ENCODE data around the gene PNKP.

PNKP gene

DNA sequence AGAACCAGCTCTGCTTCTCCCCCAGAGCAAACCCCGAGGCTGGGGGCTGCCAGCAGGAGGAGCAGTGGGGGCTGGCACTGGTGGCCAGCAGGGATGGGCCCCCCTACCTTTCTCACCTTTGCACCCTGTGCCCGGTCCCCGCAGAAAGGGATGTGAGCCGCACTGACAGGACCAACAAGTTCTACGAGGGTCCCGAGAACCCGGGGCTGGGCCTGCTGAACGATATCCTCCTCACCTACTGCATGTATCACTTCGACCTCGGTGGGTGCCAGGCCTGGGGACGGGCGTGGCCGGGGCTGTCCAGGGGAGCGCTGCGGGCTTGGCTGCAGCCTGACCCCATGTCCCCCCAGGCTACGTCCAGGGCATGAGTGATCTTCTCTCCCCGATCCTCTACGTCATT is 16.7 kb upstream of the PNKP start:
- DNase-seq (ENCODE audit: low read depth): no peak
- TF ChIP-seq, protein P1, sequence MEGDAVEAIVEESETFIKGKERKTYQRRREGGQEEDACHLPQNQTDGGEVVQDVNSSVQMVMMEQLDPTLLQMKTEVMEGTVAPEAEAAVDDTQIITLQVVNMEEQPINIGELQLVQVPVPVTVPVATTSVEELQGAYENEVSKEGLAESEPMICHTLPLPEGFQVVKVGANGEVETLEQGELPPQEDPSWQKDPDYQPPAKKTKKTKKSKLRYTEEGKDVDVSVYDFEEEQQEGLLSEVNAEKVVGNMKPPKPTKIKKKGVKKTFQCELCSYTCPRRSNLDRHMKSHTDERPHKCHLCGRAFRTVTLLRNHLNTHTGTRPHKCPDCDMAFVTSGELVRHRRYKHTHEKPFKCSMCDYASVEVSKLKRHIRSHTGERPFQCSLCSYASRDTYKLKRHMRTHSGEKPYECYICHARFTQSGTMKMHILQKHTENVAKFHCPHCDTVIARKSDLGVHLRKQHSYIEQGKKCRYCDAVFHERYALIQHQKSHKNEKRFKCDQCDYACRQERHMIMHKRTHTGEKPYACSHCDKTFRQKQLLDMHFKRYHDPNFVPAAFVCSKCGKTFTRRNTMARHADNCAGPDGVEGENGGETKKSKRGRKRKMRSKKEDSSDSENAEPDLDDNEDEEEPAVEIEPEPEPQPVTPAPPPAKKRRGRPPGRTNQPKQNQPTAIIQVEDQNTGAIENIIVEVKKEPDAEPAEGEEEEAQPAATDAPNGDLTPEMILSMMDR (conservative IDR thresholded peaks at IDR 0.05; ENCODE audit: control insufficient read depth, insufficient read depth, low read depth, low read length): no peak
- no peak overlapping the region for H3K4me3 ChIP-seq (ENCODE audit: control insufficient read depth, low read depth, low read length)

DNA sequence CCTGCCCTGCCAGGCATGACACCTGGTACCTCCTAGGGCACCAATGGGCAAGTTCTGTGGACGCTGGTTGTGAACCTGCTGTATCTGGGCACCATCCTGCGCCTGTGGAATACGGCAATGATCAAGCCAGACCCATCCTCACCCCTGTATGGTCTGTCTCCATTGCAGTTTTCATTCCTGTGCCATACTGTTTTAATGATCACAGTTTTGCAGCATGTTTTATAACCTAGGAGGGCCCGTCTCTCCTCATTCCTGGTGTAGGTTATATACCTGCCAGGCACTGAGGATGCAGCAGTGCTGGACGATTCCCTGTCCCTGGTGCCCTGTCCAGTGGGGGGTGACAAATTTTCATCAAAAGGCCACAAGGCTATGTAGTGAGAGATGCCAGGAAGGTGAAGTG is 15.7 kb upstream of the PNKP start:
- TF ChIP-seq, protein P1 (conservative IDR thresholded peaks at IDR 0.05; ENCODE audit: control insufficient read depth, insufficient read depth, low read depth, low read length): no peak
- no peak for DNase-seq (ENCODE audit: low read depth)
- H3K4me3 ChIP-seq (ENCODE audit: control insufficient read depth, low read depth, low read length): no peak overlapping the region

- H3K4me3 ChIP-seq (ENCODE audit: control insufficient read depth, low read depth, low read length): no peak overlapping the region
- no peak for DNase-seq (ENCODE audit: low read depth)
- TF ChIP-seq, protein P1 (conservative IDR thresholded peaks at IDR 0.05; ENCODE audit: control insufficient read depth, insufficient read depth, low read depth, low read length): no peak
Measured at GRCh38 chr19:49882643-49883042, 15.3 kb upstream of the PNKP start.

GRCh38 chr19:49881672-49882394 is 14.5 kb upstream of the PNKP start:
- TF ChIP-seq, protein P1 (conservative IDR thresholded peaks at IDR 0.05; ENCODE audit: control insufficient read depth, insufficient read depth, low read depth, low read length): no peak
- no peak overlapping the region for H3K4me3 ChIP-seq (ENCODE audit: control insufficient read depth, low read depth, low read length)
- peak; percentile 40 for DNase-seq (ENCODE audit: low read depth)

DNA sequence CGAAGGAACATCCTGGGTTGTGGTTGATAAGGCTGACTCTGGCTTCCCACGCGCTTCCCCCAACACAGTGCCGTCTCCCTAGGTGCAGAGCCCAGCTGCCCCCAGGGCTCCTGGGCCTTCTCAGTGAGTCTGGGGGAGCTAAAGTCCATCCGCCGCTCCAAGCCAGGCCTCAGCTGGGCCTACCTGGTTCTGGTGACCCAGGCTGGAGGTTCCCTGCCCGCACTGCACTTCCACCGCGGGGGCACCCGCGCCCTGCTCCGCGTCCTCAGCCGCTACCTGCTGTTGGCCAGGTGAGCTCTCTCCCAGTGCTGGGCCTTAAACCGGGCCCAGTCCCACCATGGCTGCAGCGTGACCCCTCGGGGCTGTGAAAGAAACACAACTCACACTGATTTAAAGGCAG is 13.8 kb upstream of the PNKP start:
- TF ChIP-seq, protein P1 (conservative IDR thresholded peaks at IDR 0.05; ENCODE audit: control insufficient read depth, insufficient read depth, low read depth, low read length): no peak
- H3K4me3 ChIP-seq (ENCODE audit: control insufficient read depth, low read depth, low read length): no peak overlapping the region
- DNase-seq (ENCODE audit: low read depth): no peak

DNA sequence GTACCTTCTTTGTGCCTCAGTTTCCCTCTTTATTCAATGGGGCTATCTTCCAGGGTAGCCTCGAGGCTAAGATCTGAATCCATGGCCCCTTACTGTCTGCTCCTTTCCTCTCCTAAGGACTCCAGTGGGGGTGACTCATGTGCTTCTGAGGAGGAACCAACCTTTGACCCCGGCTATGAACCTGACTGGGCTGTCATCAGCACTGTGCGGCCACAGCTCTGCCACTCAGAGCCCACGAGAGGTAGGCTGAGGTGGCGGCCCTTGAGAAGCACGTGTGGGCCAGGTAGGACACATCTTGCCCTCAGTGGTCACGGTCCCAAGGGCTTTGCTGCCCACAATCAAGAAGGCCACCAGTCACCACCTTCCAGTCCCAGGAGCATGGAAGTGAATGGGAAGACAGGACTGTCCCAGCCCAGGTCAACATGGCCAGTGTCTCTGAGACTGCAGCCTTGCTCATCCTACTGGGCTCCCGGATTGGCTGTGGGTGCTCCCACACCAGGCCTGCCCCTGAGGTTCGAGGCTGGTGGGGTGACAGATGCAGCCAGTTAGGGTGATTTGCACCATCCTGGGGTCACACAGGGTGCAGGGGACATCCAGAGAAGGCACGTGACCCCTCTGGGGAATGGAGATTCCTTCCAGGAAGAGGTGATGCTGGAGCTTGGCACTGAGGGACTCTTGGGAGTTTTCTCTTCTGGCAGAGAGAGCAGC is 12.9 kb upstream of the PNKP start:
- TF ChIP-seq, protein P1 (conservative IDR thresholded peaks at IDR 0.05; ENCODE audit: control insufficient read depth, insufficient read depth, low read depth, low read length): no peak
- DNase-seq (ENCODE audit: low read depth): no peak
- no peak overlapping the region for H3K4me3 ChIP-seq (ENCODE audit: control insufficient read depth, low read depth, low read length)
